ENCODE measurements around the gene MICALL1.

The MICALL1 gene

GRCh38 chr22:37967147-37967546, 61.0 kb downstream of the MICALL1 start:
- TF ChIP-seq CTCF (IDR thresholded peaks at IDR 0.05; ENCODE audit: low read depth, low read length): no peak
- no peak for DNase-seq (ENCODE audit: extremely low read depth, low read depth)

GRCh38 chr22:37967637-37968451, 61.7 kb downstream of the MICALL1 start:
- DNase-seq (ENCODE audit: extremely low read depth, low read depth): no peak
- no peak for TF ChIP-seq CTCF (IDR thresholded peaks at IDR 0.05; ENCODE audit: low read depth, low read length)

GRCh38 chr22:37968452-37969251, 62.6 kb downstream of the MICALL1 start:
- DNase-seq (ENCODE audit: extremely low read depth, low read depth): no peak
- no peak for TF ChIP-seq CTCF (IDR thresholded peaks at IDR 0.05; ENCODE audit: low read depth, low read length)

GRCh38 chr22:37970864-37971263, 64.8 kb downstream of the MICALL1 start:
- no peak for TF ChIP-seq CTCF (IDR thresholded peaks at IDR 0.05; ENCODE audit: low read depth, low read length)
- no peak for DNase-seq (ENCODE audit: extremely low read depth, low read depth)

GRCh38 chr22:37971475-37972434, 65.7 kb downstream of the MICALL1 start:
- TF ChIP-seq CTCF (IDR thresholded peaks at IDR 0.05; ENCODE audit: low read depth, low read length): no peak
- no peak for DNase-seq (ENCODE audit: extremely low read depth, low read depth)

- no peak for DNase-seq (ENCODE audit: extremely low read depth, low read depth)
- no peak for TF ChIP-seq CTCF (IDR thresholded peaks at IDR 0.05; ENCODE audit: low read depth, low read length)
These were observed 66.4 kb downstream of the MICALL1 start for GRCh38 chr22:37972527-37972926.

Measured in AG09319 (cell line).